HCT116 (cell line): ENCODE results near the gene NOTCH4. TPM values are rescaled to one million over a fixed set of nuclear protein-coding genes. Genes with fewer than 3 reads are reported as not detected.

Experiments used
- ATAC-seq: fragments of 200-7000 bp; cut with Tn5 transposase; 2 replicates; pipeline ENCODE4 v1.9.1; 2020; ENCODE audit warnings: mild to moderate bottlenecking, moderate library complexity
- BruUV-seq: library from RNA; stranded (reverse); fragments of 400-500 nt; replicated peaks from 2 replicates; lab custom pipeline; 2021; lab: Mats Ljungman, UMichigan
- CTCF ChIA-PET: fragments of 300-600 bp; sonication (Branson Sonifier 250); formaldehyde crosslinking; loops from one replicate; lab custom pipeline; 2021; ENCODE audit warnings: antibody characterized with exemption; lab: Charles Lee
- POLR2A ChIA-PET: fragments of 300-600, 350-600 bp; sonication (Branson Sonifier 250); formaldehyde crosslinking; loops from one replicate; lab custom pipeline; 2021; ENCODE audit warnings: antibody characterized with exemption; lab: Charles Lee
- RAD21 ChIA-PET, 2 experiments: fragments of 300-600 bp; sonication (Branson Sonifier 250); formaldehyde crosslinking; loops; one replicate each; lab custom pipeline; 2023; ENCODE audit warnings: low total read pairs in 2 of 2; ENCODE audit not compliant: uncharacterized antibody in 2 of 2, unreplicated experiment in 2 of 2, low non-redundant PET in 1 of 2; lab: Charles Lee
- DNase-seq: peaks from one replicate; pipeline ENCODE4 v3.0.0-alpha.2; 2010; ENCODE audit warnings: low read depth, low spot score
- H2AFZ ChIP-seq: fragments of 200-600 bp; shearing (Covaris generic), sonication (generic); 2 replicates; pipeline ENCODE4 v1.6.1; 2017; ENCODE audit warnings: low read depth, mixed run types, mixed read lengths, antibody characterized with exemption, low read length; ENCODE audit not compliant: poor library complexity, severe bottlenecking
- H3K27ac ChIP-seq: 2 replicates; pipeline ENCODE4 v1.5.1; 2012; ENCODE audit warnings: low read depth, low read length
- H3K27me3 ChIP-seq: fragments of 200-600 bp; sonication (generic); 2 replicates; pipeline ENCODE4 v1.6.1; 2016; ENCODE audit warnings: mixed run types, low read length, mixed read lengths; ENCODE audit not compliant: insufficient read depth
- H3K36me3 ChIP-seq, 2 experiments: fragments of 200-500 bp in 1 of 2; fragments of 200-600 bp in 1 of 2; sonication (Bioruptor generic) in 1 of 2; sonication (generic) in 1 of 2; 2 replicates each; pipeline versions ENCODE4 v1.5.1 to v1.6.1; 2014 to 2016; ENCODE audit warnings: low read length in 2 of 2, inconsistent platforms in 1 of 2, mixed read lengths in 1 of 2, mixed run types in 1 of 2; ENCODE audit not compliant: insufficient read depth in 2 of 2, control insufficient read depth in 1 of 2
- H3K4me1 ChIP-seq, 2 experiments: fragments of 200-600 bp in 1 of 2; sonication (generic) in 1 of 2; 2 replicates each; pipeline versions ENCODE4 v1.5.1 to v1.6.1; 2012 to 2017; ENCODE audit warnings: low read length in 2 of 2, inconsistent platforms in 1 of 2, mild to moderate bottlenecking in 1 of 2, mixed read lengths in 1 of 2, mixed run types in 1 of 2, moderate library complexity in 1 of 2; ENCODE audit not compliant: insufficient read depth in 2 of 2, control insufficient read depth in 1 of 2
- H3K4me2 ChIP-seq: fragments of 200-600 bp; sonication (generic); 2 replicates; pipeline ENCODE4 v1.6.1; 2017; ENCODE audit warnings: mixed run types, low read length, mixed read lengths
- H3K4me3 ChIP-seq, 2 experiments: fragments of 200-600 bp in 1 of 2; sonication (generic) in 1 of 2; replicated peaks in 1 of 2; 2 replicates each; pipeline ENCODE4 v1.5.1; 2011 to 2016; ENCODE audit warnings: low read length in 2 of 2, control low read depth in 1 of 2, low read depth in 1 of 2, mild to moderate bottlenecking in 1 of 2, mixed read lengths in 1 of 2, mixed run types in 1 of 2
- H3K79me2 ChIP-seq: fragments of 200-600 bp; sonication (generic); 2 replicates; pipeline ENCODE4 v1.6.1; 2017; ENCODE audit warnings: mild to moderate bottlenecking, mixed run types, low read length, moderate library complexity, mixed read lengths; ENCODE audit not compliant: insufficient read depth
- H3K9ac ChIP-seq: fragments of 200-600 bp; sonication (generic); 2 replicates; pipeline ENCODE4 v1.6.1; 2016; ENCODE audit warnings: low read length, mixed read lengths
- H3K9me2 ChIP-seq: fragments of 200-600 bp; sonication (generic), shearing (Covaris generic); 2 replicates; pipeline ENCODE4 v1.6.1; 2017; ENCODE audit warnings: mixed run types, mild to moderate bottlenecking, moderate library complexity; ENCODE audit not compliant: insufficient read depth
- H3K9me3 ChIP-seq, 2 experiments: fragments of 200-500 bp in 1 of 2; fragments of 200-600 bp in 1 of 2; sonication (Bioruptor generic) in 1 of 2; sonication (generic) in 1 of 2; 2 replicates each; pipeline ENCODE4 v1.6.1; 2014 to 2017; ENCODE audit warnings: low read length in 2 of 2, mixed read lengths in 2 of 2, inconsistent platforms in 1 of 2, low read depth in 1 of 2, mild to moderate bottlenecking in 1 of 2, mixed run types in 1 of 2, moderate library complexity in 1 of 2; ENCODE audit not compliant: control insufficient read depth in 1 of 2, insufficient read depth in 1 of 2
- H4K20me1 ChIP-seq: fragments of 200-600 bp; sonication (generic), shearing (Covaris generic); 2 replicates; pipeline ENCODE4 v1.6.1; 2017; ENCODE audit warnings: mixed run types, mild to moderate bottlenecking, moderate library complexity; ENCODE audit not compliant: insufficient read depth
- CEBPB ChIP-seq: IDR thresholded peaks from 2 replicates; pipeline ENCODE4 v1.6.1; 2012; ENCODE audit warnings: low read depth
- EZH2phosphoT487 ChIP-seq: fragments of 200-600 bp; IDR thresholded peaks from 2 replicates; pipeline ENCODE4 v1.6.1; 2018; ENCODE audit warnings: antibody characterized with exemption, borderline replicate concordance
- JUND ChIP-seq: IDR thresholded peaks from 2 replicates; pipeline ENCODE4 v1.6.1; 2012
- POLR2A ChIP-seq: IDR thresholded peaks from 2 replicates; pipeline ENCODE4 v1.7.0; 2011; ENCODE audit warnings: borderline replicate concordance; ENCODE audit not compliant: insufficient read depth, insufficient read length; ENCODE audit errors: extremely low read depth
- RAD21 ChIP-seq: IDR thresholded peaks from 2 replicates; pipeline ENCODE4 v1.6.1; 2012; ENCODE audit warnings: low read depth, mild to moderate bottlenecking
- SIN3A ChIP-seq: IDR thresholded peaks from 2 replicates; pipeline ENCODE4 v1.6.1; 2012; ENCODE audit warnings: low read depth
- SP1 ChIP-seq: IDR thresholded peaks from 2 replicates; pipeline ENCODE4 v1.6.1; 2012; ENCODE audit warnings: low read depth
- YY1 ChIP-seq: IDR thresholded peaks from 2 replicates; pipeline ENCODE4 v1.6.1; 2011; ENCODE audit warnings: low read length, low read depth, moderate library complexity, mild to moderate bottlenecking; ENCODE audit not compliant: insufficient replicate concordance; ENCODE audit errors: extremely low read depth
- intact Hi-C: fragments of 100-400 bp; cut with micrococcal nuclease; formaldehyde crosslinking; loops from 2 replicates; pipeline ENCODE4 v1.10.0; 2022
- total RNA-seq: library from RNA; stranded (reverse); gene quantifications from one replicate; pipeline ENCODE4 v1.2.1, GENCODE V29; 2021; ENCODE audit not compliant: unreplicated experiment
- TF ChIP-seq, protein P1 (sequence below): IDR thresholded peaks from 2 replicates; pipeline ENCODE4 v1.6.1; 2012
- TF ChIP-seq, protein P2 (sequence below): IDR thresholded peaks from 2 replicates; pipeline ENCODE4 v1.6.1; 2011; ENCODE audit warnings: mild to moderate bottlenecking, low read length, moderate library complexity; ENCODE audit not compliant: insufficient replicate concordance; ENCODE audit errors: extremely low read depth
- TF ChIP-seq, protein P3 (sequence below), 3 experiments: fragments of 200-600 bp in 1 of 3; sonication (generic) in 1 of 3; IDR thresholded peaks in 2 of 3; conservative IDR thresholded peaks in 1 of 3; 2 replicates each; pipeline ENCODE4 v1.5.1; 2012 to 2017; ENCODE audit warnings: low read depth in 2 of 3, low read length in 2 of 3, antibody characterized with exemption in 1 of 3, borderline replicate concordance in 1 of 3, control low read depth in 1 of 3, mild to moderate bottlenecking in 1 of 3, mixed read lengths in 1 of 3, mixed run types in 1 of 3, moderate library complexity in 1 of 3; ENCODE audit not compliant: insufficient read depth in 1 of 3

Gene NOTCH4
- total RNA-seq, 1 experiment from 2014 or later: 0.81 TPM

DNA sequence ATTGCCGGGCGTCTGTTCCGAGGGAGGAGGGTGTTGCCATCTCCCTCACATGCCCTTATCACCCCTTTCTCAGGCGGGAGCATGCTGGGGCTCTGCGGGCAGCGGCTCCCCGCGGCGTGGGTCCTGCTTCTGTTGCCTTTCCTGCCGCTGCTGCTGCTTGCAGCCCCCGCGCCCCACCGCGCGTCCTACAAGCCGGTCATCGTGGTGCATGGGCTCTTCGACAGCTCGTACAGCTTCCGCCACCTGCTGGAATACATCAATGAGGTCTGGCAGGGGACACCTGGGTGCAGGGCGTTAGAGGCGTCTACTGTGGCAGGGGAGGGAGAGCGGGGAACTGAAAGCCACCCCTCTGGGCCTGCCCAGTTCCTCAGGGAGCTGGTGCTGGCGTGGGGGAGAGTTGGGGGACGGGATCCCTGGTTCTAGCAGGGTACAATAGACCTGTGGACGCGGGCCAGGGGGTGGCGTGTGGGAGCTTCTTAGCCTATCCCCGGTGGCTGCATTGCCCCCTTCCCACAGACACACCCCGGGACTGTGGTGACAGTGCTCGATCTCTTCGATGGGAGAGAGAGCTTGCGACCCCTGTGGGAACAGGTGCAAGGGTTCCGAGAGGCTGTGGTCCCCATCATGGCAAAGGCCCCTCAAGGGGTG lies 69.2 kb downstream of the NOTCH4 start:
- TF ChIP-seq, protein P1, sequence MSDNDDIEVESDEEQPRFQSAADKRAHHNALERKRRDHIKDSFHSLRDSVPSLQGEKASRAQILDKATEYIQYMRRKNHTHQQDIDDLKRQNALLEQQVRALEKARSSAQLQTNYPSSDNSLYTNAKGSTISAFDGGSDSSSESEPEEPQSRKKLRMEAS: peak; percentile 42; the same call in 1 of the 2 replicates
- TF ChIP-seq, protein P2, sequence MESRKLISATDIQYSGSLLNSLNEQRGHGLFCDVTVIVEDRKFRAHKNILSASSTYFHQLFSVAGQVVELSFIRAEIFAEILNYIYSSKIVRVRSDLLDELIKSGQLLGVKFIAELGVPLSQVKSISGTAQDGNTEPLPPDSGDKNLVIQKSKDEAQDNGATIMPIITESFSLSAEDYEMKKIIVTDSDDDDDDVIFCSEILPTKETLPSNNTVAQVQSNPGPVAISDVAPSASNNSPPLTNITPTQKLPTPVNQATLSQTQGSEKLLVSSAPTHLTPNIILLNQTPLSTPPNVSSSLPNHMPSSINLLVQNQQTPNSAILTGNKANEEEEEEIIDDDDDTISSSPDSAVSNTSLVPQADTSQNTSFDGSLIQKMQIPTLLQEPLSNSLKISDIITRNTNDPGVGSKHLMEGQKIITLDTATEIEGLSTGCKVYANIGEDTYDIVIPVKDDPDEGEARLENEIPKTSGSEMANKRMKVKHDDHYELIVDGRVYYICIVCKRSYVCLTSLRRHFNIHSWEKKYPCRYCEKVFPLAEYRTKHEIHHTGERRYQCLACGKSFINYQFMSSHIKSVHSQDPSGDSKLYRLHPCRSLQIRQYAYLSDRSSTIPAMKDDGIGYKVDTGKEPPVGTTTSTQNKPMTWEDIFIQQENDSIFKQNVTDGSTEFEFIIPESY: no peak
- TF ChIP-seq CEBPB (no peak), SP1 (no peak), JUND (no peak), RAD21 (peak; percentile 87), SIN3A (no peak), EZH2phosphoT487 (no peak), POLR2A (no peak), YY1 (no peak)
- TF ChIP-seq, protein P3, sequence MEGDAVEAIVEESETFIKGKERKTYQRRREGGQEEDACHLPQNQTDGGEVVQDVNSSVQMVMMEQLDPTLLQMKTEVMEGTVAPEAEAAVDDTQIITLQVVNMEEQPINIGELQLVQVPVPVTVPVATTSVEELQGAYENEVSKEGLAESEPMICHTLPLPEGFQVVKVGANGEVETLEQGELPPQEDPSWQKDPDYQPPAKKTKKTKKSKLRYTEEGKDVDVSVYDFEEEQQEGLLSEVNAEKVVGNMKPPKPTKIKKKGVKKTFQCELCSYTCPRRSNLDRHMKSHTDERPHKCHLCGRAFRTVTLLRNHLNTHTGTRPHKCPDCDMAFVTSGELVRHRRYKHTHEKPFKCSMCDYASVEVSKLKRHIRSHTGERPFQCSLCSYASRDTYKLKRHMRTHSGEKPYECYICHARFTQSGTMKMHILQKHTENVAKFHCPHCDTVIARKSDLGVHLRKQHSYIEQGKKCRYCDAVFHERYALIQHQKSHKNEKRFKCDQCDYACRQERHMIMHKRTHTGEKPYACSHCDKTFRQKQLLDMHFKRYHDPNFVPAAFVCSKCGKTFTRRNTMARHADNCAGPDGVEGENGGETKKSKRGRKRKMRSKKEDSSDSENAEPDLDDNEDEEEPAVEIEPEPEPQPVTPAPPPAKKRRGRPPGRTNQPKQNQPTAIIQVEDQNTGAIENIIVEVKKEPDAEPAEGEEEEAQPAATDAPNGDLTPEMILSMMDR (IDR thresholded peaks at IDR 0.05 in 2 of 3, conservative IDR thresholded peaks at IDR 0.05 in 1 of 3; ENCODE audit: borderline replicate concordance in 1 of 3, insufficient read depth in 1 of 3, low read depth in 2 of 3, low read length in 2 of 3): peak; percentile 58 to 81 (median 61)
- CTCF ChIA-PET: interaction anchor here (1.2 kb wide), 2 partner anchors 36 to 67 kb away, joined by 6 read pairs; no protein-coding TSS in a partner anchor
- Histone ChIP-seq H3K9me3 (no peaks in the 10 kb centered on the region), H3K4me3 (peak overlapping the region; percentile 93 to 95), H3K79me2 (peaks cover 16% of the 10 kb centered on the region), H2AFZ (no peak overlapping the region), H3K9me2 (no peaks in the 10 kb centered on the region), H3K4me2 (peak overlapping the region; percentile 95), H3K27ac (peak overlapping the region; percentile 98), H3K27me3 (no peaks in the 10 kb centered on the region), H3K4me1 (peaks cover 12 to 25% of the 10 kb centered on the region in 2 experiments), H3K36me3 (peaks cover 14 to 17% of the 10 kb centered on the region in 2 experiments; a peak in 3 of 4 replicates), H4K20me1 (no peaks in the 10 kb centered on the region), H3K9ac (peak overlapping the region; percentile 93)
- POLR2A ChIA-PET: no interaction called here
- no TSS peak for BruUV-seq
- DNase-seq: peak; percentile 54
- RAD21 ChIA-PET: no interaction called here
- intact Hi-C loops: loop anchor here (1.0 kb wide), 2 partner anchors 24 to 35 kb away; partner anchors contain the start of gene FKBPL
- peak; percentile 72 for ATAC-seq
